GM19438 (cell line): ENCODE results near the gene PIGP.
"Not testable (repeated sequence)": the region's sequence is repeated elsewhere in the genome, so short reads cannot be mapped to it uniquely, and the experiment has no call there.

Experiments used
- ATAC-seq: cut with Tn5 transposase; IDR thresholded peaks from one replicate; pipeline ENCODE4 v1.9.1; 2021; ENCODE audit warnings: low read depth; ENCODE audit not compliant: unreplicated experiment

The PIGP gene

GRCh38 chr21:37045556-37045955 lies 27.3 kb downstream of the PIGP start:
- no peak for ATAC-seq

- no peak for ATAC-seq
Observed at GRCh38 chr21:37045149-37045548, 27.7 kb downstream of the PIGP start.

- no peak for ATAC-seq
Observed at GRCh38 chr21:37044643-37045042, 28.2 kb downstream of the PIGP start.

DNA sequence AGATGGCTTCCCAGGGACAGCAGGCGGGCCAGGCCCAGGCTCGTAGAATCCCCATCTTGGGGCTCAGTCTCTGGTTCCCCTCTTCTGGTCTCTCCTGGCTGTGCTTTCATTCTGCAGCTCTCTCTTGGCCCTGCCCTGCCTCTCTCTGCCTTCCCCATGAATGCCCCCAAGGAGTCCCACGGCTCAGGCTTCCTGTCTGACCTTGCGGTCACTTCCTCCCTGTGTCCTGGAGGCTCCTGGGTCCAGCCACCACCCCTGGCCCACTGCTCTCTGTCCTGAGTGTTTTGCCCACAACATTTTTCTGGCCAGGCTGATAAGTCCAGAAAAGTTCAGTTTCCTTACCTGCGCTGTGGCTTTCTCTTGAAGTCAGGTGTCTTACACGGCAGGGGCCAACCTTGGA lies 29.1 kb downstream of the PIGP start:
- ATAC-seq = no peak

GRCh38 chr21:37041706-37042271 lies 31.1 kb downstream of the PIGP start:
- ATAC-seq = no peak

GRCh38 chr21:37040212-37040611 lies 32.7 kb downstream of the PIGP start:
- ATAC-seq = no peak

GRCh38 chr21:37039411-37040075 lies 33.3 kb downstream of the PIGP start:
- ATAC-seq = no peak

GRCh38 chr21:37036177-37036576 lies 36.7 kb downstream of the PIGP start:
- ATAC-seq = no peak

DNA sequence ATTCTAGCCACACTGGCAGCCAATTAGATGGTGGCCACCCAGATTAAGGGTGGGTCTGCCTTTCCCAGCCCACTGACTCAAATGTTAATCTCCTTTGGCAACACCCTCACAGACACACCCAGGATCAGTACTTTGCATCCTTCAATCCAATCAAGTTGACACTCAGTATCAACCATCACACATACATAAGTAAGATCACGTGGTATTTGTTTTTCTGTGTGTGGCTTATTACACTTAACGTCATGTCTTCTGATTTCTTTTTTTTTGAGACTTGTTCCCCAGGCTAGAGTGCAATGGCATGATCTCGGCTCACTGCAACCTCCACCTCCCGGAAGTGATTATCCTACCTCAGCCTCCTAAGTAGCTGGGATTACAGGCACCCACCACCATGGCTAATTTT lies 38.5 kb downstream of the PIGP start:
- not testable (repeated sequence) for ATAC-seq

DNA sequence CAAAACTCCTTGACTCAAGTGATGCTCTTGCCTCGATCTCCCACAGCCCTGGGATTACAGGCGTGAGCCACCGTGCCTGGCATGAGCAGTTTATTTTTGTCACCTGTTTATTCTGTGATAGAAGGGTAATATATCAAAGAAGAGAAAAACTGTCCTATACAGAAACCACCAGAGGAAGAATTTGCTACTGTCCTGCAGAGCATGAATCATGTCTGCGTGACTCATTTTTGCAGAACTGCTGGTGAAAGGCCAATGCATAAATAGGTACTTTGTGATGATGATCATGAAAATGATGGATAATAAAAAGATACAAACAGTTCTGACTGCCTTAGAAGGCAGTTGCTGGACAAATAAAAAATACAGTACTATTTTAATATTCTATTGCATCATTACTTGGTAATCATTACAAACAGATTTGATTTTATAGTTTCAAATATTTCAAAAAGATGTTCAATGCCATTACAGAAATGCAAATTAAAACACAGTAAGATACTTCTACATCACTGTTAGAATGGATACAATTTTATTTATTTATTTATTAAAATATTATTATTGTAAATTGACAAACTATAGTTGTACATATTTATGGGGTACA lies 39.9 kb downstream of the PIGP start:
- ATAC-seq = no peak

DNA sequence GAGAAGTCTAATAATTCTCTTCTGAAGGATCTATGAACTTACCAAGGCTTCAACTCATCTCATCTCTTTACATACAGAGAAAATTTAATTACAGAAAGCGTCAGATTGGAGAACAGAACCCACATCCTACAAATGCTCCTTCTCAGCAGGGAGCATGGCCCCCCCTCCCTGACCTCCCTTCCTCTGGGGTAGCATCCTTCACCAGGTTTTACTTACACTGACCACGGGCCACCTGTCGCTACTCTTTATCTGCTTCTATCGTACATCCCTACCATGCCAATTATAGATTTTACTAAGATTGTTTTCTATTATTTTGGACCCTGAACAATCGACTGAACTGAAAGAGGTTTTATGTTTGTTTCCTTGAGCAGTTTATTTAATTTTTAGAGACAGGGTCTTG lies 40.6 kb downstream of the PIGP start:
- ATAC-seq = no peak

DNA sequence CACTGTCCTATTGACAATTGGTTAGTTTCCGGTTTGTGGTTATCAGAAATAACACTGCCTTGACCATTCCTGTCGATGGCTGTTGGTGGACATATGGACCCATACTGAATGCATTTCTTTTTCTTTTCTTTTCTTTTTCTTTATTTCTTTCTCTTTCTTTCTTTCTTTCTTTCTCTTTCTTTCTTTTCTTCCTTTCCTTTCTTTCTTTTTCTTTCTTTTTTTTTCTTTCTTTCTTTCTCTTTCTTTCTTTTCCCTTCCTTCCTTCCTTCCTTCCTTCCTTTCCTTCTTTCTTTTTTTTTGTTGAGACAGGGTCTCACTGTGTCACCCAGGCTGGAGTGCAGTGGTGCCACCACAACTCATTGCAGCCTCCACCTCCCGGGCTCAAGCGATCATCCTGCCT lies 42.0 kb downstream of the PIGP start:
- no peak for ATAC-seq

GRCh38 chr21:37028570-37028969 lies 44.3 kb downstream of the PIGP start:
- ATAC-seq = no peak

- ATAC-seq = no peak
Observed at GRCh38 chr21:37026499-37026898, 46.4 kb downstream of the PIGP start.

- ATAC-seq = no peak
Observed at GRCh38 chr21:37017951-37018679, 54.8 kb downstream of the PIGP start.
